ENCODE data around the gene PDE1A. TPM values are rescaled to one million over a fixed set of nuclear protein-coding genes. Genes with fewer than 3 reads are reported as not detected.

The PDE1A gene
- total and polyA plus RNA-seq, 2 of the 13 experiments (the other 11 are each of a cell fraction or from before 2014, with no cell fraction given) = not detected

GRCh38 chr2:182316950-182317349 lies 109.9 kb downstream of the PDE1A start:
- DNase-seq (ENCODE audit: low spot score) (no peak), FAIRE-seq (no peak), ATAC-seq (no peak)
- no TSS peak for BruUV-seq (replicated peaks)
- in situ Hi-C loops (cut with HindIII; ENCODE audit: extremely low pct_ligation_motif_present, low pct_unique_long_range_greater_than_20kb) = no loop called here
- no peaks in the 10 kb centered on the region for H3K9me3 ChIP-seq (ENCODE audit: low read length)
- ChIA-PET CTCF (ENCODE audit: low intra/inter-chr PET ratio, low total read pairs) (no interaction called here), POLR2A (no interaction called here)
- H3K36me3 ChIP-seq (replicated peaks in 1 of 2; ENCODE audit: control insufficient read depth in 1 of 2, insufficient read depth in 2 of 2, low read length in 2 of 2) = no peaks in the 10 kb centered on the region
- 1% methylated on average over 2 of the region's 2 CpGs for WGBS (ENCODE audit: low lambda C conversion rate)
- H3K79me2 ChIP-seq (ENCODE audit: insufficient read depth, low read length) = no peaks in the 10 kb centered on the region
- H3K4me1 ChIP-seq (ENCODE audit: insufficient read depth, low read length) = no peaks in the 10 kb centered on the region
- H3K27me3 ChIP-seq (ENCODE audit: control insufficient read depth in 1 of 2, insufficient read depth in 2 of 2, low read length in 2 of 2) = no peaks in the 10 kb centered on the region
- intact Hi-C loops (cut with micrococcal nuclease; ENCODE audit: unreplicated experiment) = no loop called here
- no peak overlapping the region for H2AFZ ChIP-seq (ENCODE audit: low read length)
- no peak overlapping the region for H3K4me3 ChIP-seq (replicated peaks in 1 of 3; ENCODE audit: insufficient read depth in 1 of 3, low read depth in 2 of 3, low read length in 3 of 3)
- no peaks in the 10 kb centered on the region for H4K20me1 ChIP-seq (ENCODE audit: insufficient read depth, low read length)
- no peak overlapping the region for H3K9ac ChIP-seq (ENCODE audit: insufficient read depth, low read depth, low read length)
- H3K27ac ChIP-seq (ENCODE audit: extremely low read length, insufficient read depth, low read length) = no peak overlapping the region
- TF ChIP-seq ZNF772 (CRISPR knock-in tag; IDR thresholded peaks at IDR 0.05) (no peak), MNT (IDR thresholded peaks at IDR 0.05) (peak; percentile 72)
- H3K4me2 ChIP-seq (ENCODE audit: low read depth, low read length) = no peak overlapping the region

GRCh38 chr2:182302972-182303371 lies 123.9 kb downstream of the PDE1A start:
- H2AFZ ChIP-seq (ENCODE audit: low read length) = no peak overlapping the region
- H3K36me3 ChIP-seq (replicated peaks in 1 of 2; ENCODE audit: control insufficient read depth in 1 of 2, insufficient read depth in 2 of 2, low read length in 2 of 2) = no peaks in the 10 kb centered on the region
- no peak overlapping the region for H3K27ac ChIP-seq (ENCODE audit: extremely low read length, insufficient read depth, low read length)
- no TSS peak for BruUV-seq (replicated peaks)
- in situ Hi-C loops (cut with HindIII; ENCODE audit: extremely low pct_ligation_motif_present, low pct_unique_long_range_greater_than_20kb) = no loop called here
- intact Hi-C loops (cut with micrococcal nuclease; ENCODE audit: unreplicated experiment) = no loop called here
- no peak overlapping the region for H3K4me2 ChIP-seq (ENCODE audit: low read depth, low read length)
- H3K4me3 ChIP-seq (replicated peaks in 1 of 3; ENCODE audit: insufficient read depth in 1 of 3, low read depth in 2 of 3, low read length in 3 of 3) = no peak overlapping the region
- POLR2A ChIA-PET = no interaction called here
- H3K9me3 ChIP-seq (ENCODE audit: low read length) = no peaks in the 10 kb centered on the region
- DNase-seq (ENCODE audit: low spot score) (no peak), ATAC-seq (no peak), FAIRE-seq (no peak)
- no peaks in the 10 kb centered on the region for H4K20me1 ChIP-seq (ENCODE audit: insufficient read depth, low read length)
- no peaks in the 10 kb centered on the region for H3K4me1 ChIP-seq (ENCODE audit: insufficient read depth, low read length)
- CTCF ChIA-PET (ENCODE audit: low intra/inter-chr PET ratio, low total read pairs) = no interaction called here
- no peak overlapping the region for H3K9ac ChIP-seq (ENCODE audit: insufficient read depth, low read depth, low read length)
- H3K79me2 ChIP-seq (ENCODE audit: insufficient read depth, low read length) = no peaks in the 10 kb centered on the region
- 0% methylated on average over 2 of the region's 2 CpGs for WGBS (ENCODE audit: low lambda C conversion rate)
- H3K27me3 ChIP-seq (ENCODE audit: control insufficient read depth in 1 of 2, insufficient read depth in 2 of 2, low read length in 2 of 2) = no peaks in the 10 kb centered on the region
- no peak for TF ChIP-seq MBNL3 (CRISPR knock-in tag; conservative IDR thresholded peaks at IDR 0.05)
- no peak for TF ChIP-seq MED13 (CRISPR knock-in tag; IDR thresholded peaks at IDR 0.05)
- TF ChIP-seq NFYC (CRISPR knock-in tag; IDR thresholded peaks at IDR 0.05) = no peak
- TF ChIP-seq ZBTB2 (CRISPR knock-in tag; IDR thresholded peaks at IDR 0.05; ENCODE audit: low read depth) = no peak
- TF ChIP-seq TBX2 (CRISPR knock-in tag; IDR thresholded peaks at IDR 0.05; ENCODE audit: borderline replicate concordance) = no peak
- no peak for TF ChIP-seq IRF1 (CRISPR knock-in tag; IDR thresholded peaks at IDR 0.05; ENCODE audit: low read depth)
- TF ChIP-seq ZNF775 (CRISPR knock-in tag; IDR thresholded peaks at IDR 0.05; ENCODE audit: borderline replicate concordance) = no peak
- TF ChIP-seq KLF9 (CRISPR knock-in tag; IDR thresholded peaks at IDR 0.05; ENCODE audit: low read depth) = no peak
- TF ChIP-seq AFF4 (CRISPR knock-in tag; IDR thresholded peaks at IDR 0.05) = no peak

Measured in HepG2 (cell line).